ENCODE results near the gene GLT1D1. TPM values are rescaled to one million over a fixed set of nuclear protein-coding genes. Genes with fewer than 3 reads are reported as not detected.
"Not testable (repeated sequence)": the region's sequence is repeated elsewhere in the genome, so short reads cannot be mapped to it uniquely, and the experiment has no call there.

GLT1D1 gene
- total RNA-seq, 2 donors from 2014 or later: 0.17 to 0.45 TPM

- intact Hi-C loops (cut with DNase I): no loop called here
- Histone ChIP-seq H3K9ac (ENCODE audit: low read depth in 2 of 2, low read length in 2 of 2) (no peak overlapping the region), H3K9me3 (no peaks in the 10 kb centered on the region), H3K36me3 (no peaks in the 10 kb centered on the region), H3K4me3 (no peak overlapping the region), H3K4me1 (no peaks in the 10 kb centered on the region), H3K27me3 (no peaks in the 10 kb centered on the region), H3K27ac (no peak overlapping the region)
- no peak for TF ChIP-seq CTCF (IDR thresholded peaks at IDR 0.05)
- DNase-seq: no peak
Measured at GRCh38 chr12:128830505-128830893, 22.8 kb upstream of the GLT1D1 start.

GRCh38 chr12:128833418-128833817 is 19.9 kb upstream of the GLT1D1 start:
- Histone ChIP-seq H3K4me3 (no peak overlapping the region), H3K27ac (no peak overlapping the region), H3K9ac (ENCODE audit: low read depth in 2 of 2, low read length in 2 of 2) (no peak overlapping the region), H3K36me3 (no peaks in the 10 kb centered on the region), H3K27me3 (no peaks in the 10 kb centered on the region), H3K4me1 (no peaks in the 10 kb centered on the region), H3K9me3 (no peaks in the 10 kb centered on the region)
- TF ChIP-seq CTCF (IDR thresholded peaks at IDR 0.05): no peak
- intact Hi-C loops (cut with DNase I): no loop called here
- no peak for DNase-seq

GRCh38 chr12:128839885-128840284 is 13.4 kb upstream of the GLT1D1 start:
- H3K27ac ChIP-seq; H3K4me3 ChIP-seq; H3K9me3 ChIP-seq; H3K9ac ChIP-seq (ENCODE audit: low read depth in 2 of 2, low read length in 2 of 2); intact Hi-C loops (cut with DNase I); H3K36me3 ChIP-seq; DNase-seq; H3K4me1 ChIP-seq; H3K27me3 ChIP-seq: not testable (repeated sequence)

GRCh38 chr12:128840862-128841468 is 12.3 kb upstream of the GLT1D1 start:
- no peak for TF ChIP-seq CTCF (IDR thresholded peaks at IDR 0.05)
- Histone ChIP-seq H3K27me3 (no peaks in the 10 kb centered on the region), H3K9me3 (no peaks in the 10 kb centered on the region), H3K9ac (ENCODE audit: low read depth in 2 of 2, low read length in 2 of 2) (no peak overlapping the region), H3K4me1 (no peaks in the 10 kb centered on the region), H3K27ac (no peak overlapping the region), H3K36me3 (no peaks in the 10 kb centered on the region), H3K4me3 (no peak overlapping the region)
- intact Hi-C loops (cut with DNase I): no loop called here
- DNase-seq: no peak

- no peak overlapping the region for H3K4me3 ChIP-seq
- H3K4me1 ChIP-seq: no peaks in the 10 kb centered on the region
- H3K9ac ChIP-seq (ENCODE audit: low read depth in 2 of 2, low read length in 2 of 2): no peak overlapping the region
- TF ChIP-seq CTCF (IDR thresholded peaks at IDR 0.05): no peak
- no peaks in the 10 kb centered on the region for H3K36me3 ChIP-seq
- no peak for DNase-seq
- intact Hi-C loops (cut with DNase I): no loop called here
- H3K27ac ChIP-seq: no peak overlapping the region
- H3K9me3 ChIP-seq: no peaks in the 10 kb centered on the region
- no peaks in the 10 kb centered on the region for H3K27me3 ChIP-seq
Measured at GRCh38 chr12:128842579-128842978, 10.7 kb upstream of the GLT1D1 start.

- intact Hi-C loops (cut with DNase I): no loop called here
- H3K27ac ChIP-seq: no peak overlapping the region
Measured at GRCh38 chr12:128843538-128843937, 9.7 kb upstream of the GLT1D1 start.

More at GRCh38 chr12:128843538-128843937, 9.7 kb upstream of the GLT1D1 start:
- Histone ChIP-seq H3K9ac (ENCODE audit: low read depth in 2 of 2, low read length in 2 of 2) (no peak overlapping the region), H3K36me3 (no peaks in the 10 kb centered on the region), H3K4me3 (no peak overlapping the region), H3K4me1 (no peaks in the 10 kb centered on the region), H3K27me3 (no peaks in the 10 kb centered on the region), H3K9me3 (no peaks in the 10 kb centered on the region)
- TF ChIP-seq CTCF (IDR thresholded peaks at IDR 0.05): no peak
- DNase-seq: no peak

All from colonic mucosa (tissue), 4 donors.